Kidney (tissue), 14 donors: Measurements from ENCODE around the gene CTAGE9. TPM values are rescaled to one million over a fixed set of nuclear protein-coding genes. Genes with fewer than 3 reads are reported as not detected.

Experiments used
- DNase-seq, 5 donors: peaks; one replicate each; pipeline ENCODE4 v3.0.0-alpha.2; 2013 to 2020
- FAIRE-seq: peaks from 2 replicates; lab custom pipeline; 2012; peaks lifted over from hg19 to GRCh38; lab: Jason Lieb, UNC
- H3K27ac ChIP-seq, 2 donors: one replicate each; pipeline ENCODE4 v1.7.0; 2013; ENCODE audit warnings: low read depth in 2 of 2, low read length in 2 of 2, inconsistent platforms in 1 of 2
- H3K27me3 ChIP-seq: one replicate; pipeline ENCODE4 v1.7.1; 2013; ENCODE audit warnings: low read length, inconsistent platforms; ENCODE audit not compliant: control insufficient read depth, insufficient read depth
- H3K36me3 ChIP-seq, 3 donors: one replicate each; pipeline versions ENCODE4 v1.7.0 to v1.7.1; 2013; ENCODE audit warnings: low read length in 3 of 3, control low read depth in 1 of 3, inconsistent platforms in 1 of 3; ENCODE audit not compliant: insufficient read depth in 3 of 3, control insufficient read depth in 2 of 3
- H3K4me1 ChIP-seq, 3 donors: one replicate each; pipeline versions ENCODE4 v1.7.0 to v1.7.1; 2013; ENCODE audit warnings: low read length in 3 of 3, inconsistent platforms in 1 of 3, low read depth in 1 of 3; ENCODE audit not compliant: control insufficient read depth in 2 of 3, insufficient read depth in 2 of 3
- H3K4me3 ChIP-seq, 3 donors: one replicate each; pipeline versions ENCODE4 v1.7.0 to v1.8.1; 2013; ENCODE audit warnings: low read length in 3 of 3, control low read depth in 1 of 3, inconsistent platforms in 1 of 3
- H3K9ac ChIP-seq, 3 donors: one replicate each; pipeline versions ENCODE4 v1.7.0 to v1.7.1; 2013; ENCODE audit warnings: low read length in 3 of 3, control low read depth in 1 of 3, inconsistent platforms in 1 of 3
- H3K9me3 ChIP-seq, 3 donors: one replicate each; pipeline versions ENCODE4 v1.7.0 to v1.7.1; 2013; ENCODE audit warnings: low read length in 3 of 3, control low read depth in 1 of 3, inconsistent platforms in 1 of 3; ENCODE audit not compliant: control insufficient read depth in 2 of 3, insufficient read depth in 1 of 3
- intact Hi-C: fragments of 100-400 bp; cut with DNase I; formaldehyde crosslinking; loops from one replicate; pipeline ENCODE4 v1.11.1; 2022
- polyA plus RNA-seq: library from polyadenylated mRNA; stranded (reverse); fragments of 350-450 nt; fragmentation: Illumina TruSeq; extraction: RNeasy Lipid Tissue Mini Kit (QIAGEN cat#74804); gene quantifications from one replicate; pipeline ENCODE4 v1.2.3, GENCODE V29; 2014; ENCODE audit warnings: low read depth, low replicate concordance; ENCODE audit not compliant: insufficient read depth
- total RNA-seq: library from RNA; stranded (reverse); fragmentation: NEBNext Ultra II Directional; extraction: Animal tissue kit (Norgen Biotek cat#: 25700); gene quantifications from one replicate; pipeline ENCODE4 v1.2.1, GENCODE V29; 2021
- TF ChIP-seq, protein P1 (sequence below): IDR thresholded peaks from 3 replicates; pipeline ENCODE4 v1.5.1; 2012; ENCODE audit warnings: mild to moderate bottlenecking, moderate library complexity, borderline replicate concordance; ENCODE audit not compliant: insufficient read depth; ENCODE audit errors: extremely low read depth
- donor health status: control.
- donor health status: control.
- donor health status: control.
- donor health status: control.
- donor health status: control.
- donor health status: DM: yes; HTN: yes; CAD: no.
- donor health status: Normal renal cell carcinoma (clear cell type).

CTAGE9 gene
- total and polyA plus RNA-seq, 2 donors from 2014 or later = not detected

- no peaks in the 10 kb centered on the region for H3K9me3 ChIP-seq
- H3K27ac ChIP-seq = no peak overlapping the region
- H3K4me3 ChIP-seq = no peak overlapping the region
- DNase-seq (no peak), FAIRE-seq (no peak)
- no peaks in the 10 kb centered on the region for H3K4me1 ChIP-seq
- intact Hi-C loops = no loop called here
- TF ChIP-seq, protein P1, sequence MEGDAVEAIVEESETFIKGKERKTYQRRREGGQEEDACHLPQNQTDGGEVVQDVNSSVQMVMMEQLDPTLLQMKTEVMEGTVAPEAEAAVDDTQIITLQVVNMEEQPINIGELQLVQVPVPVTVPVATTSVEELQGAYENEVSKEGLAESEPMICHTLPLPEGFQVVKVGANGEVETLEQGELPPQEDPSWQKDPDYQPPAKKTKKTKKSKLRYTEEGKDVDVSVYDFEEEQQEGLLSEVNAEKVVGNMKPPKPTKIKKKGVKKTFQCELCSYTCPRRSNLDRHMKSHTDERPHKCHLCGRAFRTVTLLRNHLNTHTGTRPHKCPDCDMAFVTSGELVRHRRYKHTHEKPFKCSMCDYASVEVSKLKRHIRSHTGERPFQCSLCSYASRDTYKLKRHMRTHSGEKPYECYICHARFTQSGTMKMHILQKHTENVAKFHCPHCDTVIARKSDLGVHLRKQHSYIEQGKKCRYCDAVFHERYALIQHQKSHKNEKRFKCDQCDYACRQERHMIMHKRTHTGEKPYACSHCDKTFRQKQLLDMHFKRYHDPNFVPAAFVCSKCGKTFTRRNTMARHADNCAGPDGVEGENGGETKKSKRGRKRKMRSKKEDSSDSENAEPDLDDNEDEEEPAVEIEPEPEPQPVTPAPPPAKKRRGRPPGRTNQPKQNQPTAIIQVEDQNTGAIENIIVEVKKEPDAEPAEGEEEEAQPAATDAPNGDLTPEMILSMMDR = no peak
- no peak overlapping the region for H3K9ac ChIP-seq
- H3K27me3 ChIP-seq = no peaks in the 10 kb centered on the region
- no peaks in the 10 kb centered on the region for H3K36me3 ChIP-seq
Measured at GRCh38 chr6:131663578-131664165, 47.1 kb downstream of the CTAGE9 start.

DNA sequence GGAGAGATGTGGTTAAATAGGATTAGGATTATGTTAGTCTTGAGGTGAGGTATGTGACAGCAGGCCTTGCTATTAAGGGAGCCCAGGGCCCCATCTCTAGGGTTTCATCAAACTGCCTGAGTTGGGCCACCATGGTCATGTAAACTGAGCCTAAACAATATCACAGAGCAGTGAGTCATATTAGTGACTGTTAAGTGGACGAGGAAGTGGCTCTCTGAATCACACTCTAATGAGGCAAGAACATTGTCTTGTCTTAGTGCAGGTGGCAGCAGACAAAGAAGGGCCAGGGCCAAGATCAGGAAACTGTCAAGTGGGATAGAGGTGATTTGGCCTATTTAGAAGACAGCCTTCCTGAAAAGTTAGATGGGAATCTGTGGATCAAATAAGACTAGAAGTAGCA, 50.6 kb downstream of the CTAGE9 start:
- intact Hi-C loops = no loop called here
- no peak overlapping the region for H3K4me3 ChIP-seq
- TF ChIP-seq, protein P1 = no peak
- H3K9me3 ChIP-seq = no peaks in the 10 kb centered on the region
- no peaks in the 10 kb centered on the region for H3K36me3 ChIP-seq
- no peak overlapping the region for H3K9ac ChIP-seq
- FAIRE-seq = no peak
- no peak for DNase-seq
- H3K27ac ChIP-seq = no peak overlapping the region
- H3K27me3 ChIP-seq = no peaks in the 10 kb centered on the region
- H3K4me1 ChIP-seq = no peaks in the 10 kb centered on the region

Other genes starting within 250 kb of the CTAGE9 start
- gene ARG1, start 137.8 kb downstream of the CTAGE9 start, total RNA-seq = not detected
- not detected for gene ARG1, start 137.8 kb downstream of the CTAGE9 start, polyA plus RNA-seq
- 27.4 TPM for gene MED23, start 82.8 kb downstream of the CTAGE9 start, total RNA-seq
- gene MED23, start 82.8 kb downstream of the CTAGE9 start, polyA plus RNA-seq = 7.7 TPM
- gene ENPP3, start 73.7 kb downstream of the CTAGE9 start, total RNA-seq = 2.0 TPM
- gene ENPP3, start 73.7 kb downstream of the CTAGE9 start, polyA plus RNA-seq = 2.5 TPM
- not detected for gene OR2A4, start 9.6 kb downstream of the CTAGE9 start, total RNA-seq
- not detected for gene OR2A4, start 9.6 kb downstream of the CTAGE9 start, polyA plus RNA-seq
- 6.5 TPM for gene ENPP1, start 97.0 kb upstream of the CTAGE9 start, total RNA-seq
- gene ENPP1, start 97.0 kb upstream of the CTAGE9 start, polyA plus RNA-seq = 3.7 TPM
- 64.1 TPM for gene CCN2, start 240.4 kb upstream of the CTAGE9 start, total RNA-seq
- 248 TPM for gene CCN2, start 240.4 kb upstream of the CTAGE9 start, polyA plus RNA-seq